ENCODE data around the gene OOEP. TPM values are rescaled to one million over a fixed set of nuclear protein-coding genes. Genes with fewer than 3 reads are reported as not detected.

Gene OOEP
- total RNA-seq, 1 donor from 2014 or later = not detected

DNA sequence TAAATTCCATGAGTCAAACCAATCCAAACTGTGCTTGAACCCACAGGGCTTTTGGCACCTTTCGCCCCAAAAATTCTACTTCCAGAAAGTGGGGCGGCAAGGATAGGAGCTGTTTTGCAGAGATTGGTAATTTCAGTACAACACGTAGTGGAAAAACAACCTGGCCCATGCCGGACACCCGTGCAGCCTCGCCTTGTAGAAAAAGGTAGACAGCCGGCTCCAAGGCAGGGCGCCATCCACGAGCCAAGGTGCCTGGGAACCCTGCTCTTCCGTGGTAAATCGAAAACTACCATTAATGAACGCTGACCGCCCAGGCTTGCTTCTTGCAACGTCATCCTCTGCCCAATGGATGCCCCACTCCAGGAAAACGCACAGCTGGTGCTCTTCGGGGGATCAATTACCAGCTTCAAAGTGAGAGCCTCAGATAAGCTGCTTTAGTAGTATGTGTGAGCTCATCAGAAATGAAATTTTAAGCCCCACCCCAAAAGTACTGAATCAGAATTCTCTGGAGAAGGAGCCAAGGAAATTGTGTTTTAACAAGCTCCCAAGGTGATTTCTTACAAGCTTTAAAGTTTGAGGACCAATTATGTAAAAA lies 1.8 kb downstream of the OOEP start:
- peak; percentile 78 for DNase-seq (ENCODE audit: low spot score)

DNA sequence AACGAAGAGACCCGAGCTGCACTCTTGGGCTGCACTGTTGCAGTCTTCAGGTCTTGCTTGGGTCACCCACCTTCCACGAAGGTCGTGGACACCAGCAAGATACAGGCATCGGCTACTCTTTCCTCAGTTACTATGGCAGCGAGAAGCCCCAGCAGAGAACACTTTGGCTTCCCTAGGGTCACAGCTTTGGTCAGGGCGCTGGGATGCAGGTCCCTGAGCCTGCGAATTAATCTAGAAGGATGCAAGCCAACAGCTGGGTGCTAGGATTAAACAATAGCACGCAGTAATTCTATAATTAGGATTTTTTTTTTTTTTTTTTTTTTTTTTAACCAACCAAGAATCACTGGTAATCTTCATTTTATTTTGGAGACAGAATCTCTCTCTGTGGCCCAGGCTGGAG lies 5.1 kb downstream of the OOEP start:
- no peak for DNase-seq (ENCODE audit: low spot score)

DNA sequence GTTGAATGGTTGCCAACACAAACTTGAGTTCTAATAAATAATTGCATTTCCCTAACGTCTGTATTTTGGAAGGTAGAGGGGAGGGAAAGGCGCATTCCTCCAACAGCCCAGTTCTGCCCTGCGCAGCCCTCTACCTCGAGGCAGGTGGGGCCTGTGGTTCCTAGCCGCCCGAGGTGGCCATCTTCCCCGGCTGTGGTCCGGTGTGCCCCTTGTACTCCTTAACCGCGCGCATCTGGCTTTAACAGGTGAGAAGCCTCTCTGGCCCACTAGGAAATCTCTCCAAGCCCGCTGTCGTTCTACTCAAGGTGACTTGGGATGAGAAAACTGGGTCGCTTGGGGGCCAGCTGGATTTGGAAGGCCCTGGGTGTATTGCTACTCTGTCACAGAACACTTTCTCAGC lies 5.6 kb downstream of the OOEP start:
- no peak for DNase-seq (ENCODE audit: low spot score)

DNA sequence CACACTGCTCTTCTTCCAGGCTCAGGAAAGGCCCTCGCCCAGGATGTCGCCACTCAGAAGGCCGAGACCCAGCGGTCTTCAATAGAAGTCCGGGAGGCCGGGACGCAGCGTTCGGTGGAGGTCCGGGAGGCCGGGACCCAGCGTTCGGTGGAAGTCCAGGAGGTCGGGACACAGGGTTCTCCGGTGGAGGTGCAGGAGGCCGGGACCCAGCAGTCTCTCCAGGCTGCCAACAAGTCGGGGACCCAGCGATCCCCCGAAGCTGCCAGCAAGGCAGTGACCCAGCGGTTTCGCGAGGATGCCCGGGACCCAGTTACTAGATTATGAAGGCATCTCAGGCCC lies 6.2 kb downstream of the OOEP start:
- DNase-seq (ENCODE audit: low spot score) = peak; percentile 84

DNA sequence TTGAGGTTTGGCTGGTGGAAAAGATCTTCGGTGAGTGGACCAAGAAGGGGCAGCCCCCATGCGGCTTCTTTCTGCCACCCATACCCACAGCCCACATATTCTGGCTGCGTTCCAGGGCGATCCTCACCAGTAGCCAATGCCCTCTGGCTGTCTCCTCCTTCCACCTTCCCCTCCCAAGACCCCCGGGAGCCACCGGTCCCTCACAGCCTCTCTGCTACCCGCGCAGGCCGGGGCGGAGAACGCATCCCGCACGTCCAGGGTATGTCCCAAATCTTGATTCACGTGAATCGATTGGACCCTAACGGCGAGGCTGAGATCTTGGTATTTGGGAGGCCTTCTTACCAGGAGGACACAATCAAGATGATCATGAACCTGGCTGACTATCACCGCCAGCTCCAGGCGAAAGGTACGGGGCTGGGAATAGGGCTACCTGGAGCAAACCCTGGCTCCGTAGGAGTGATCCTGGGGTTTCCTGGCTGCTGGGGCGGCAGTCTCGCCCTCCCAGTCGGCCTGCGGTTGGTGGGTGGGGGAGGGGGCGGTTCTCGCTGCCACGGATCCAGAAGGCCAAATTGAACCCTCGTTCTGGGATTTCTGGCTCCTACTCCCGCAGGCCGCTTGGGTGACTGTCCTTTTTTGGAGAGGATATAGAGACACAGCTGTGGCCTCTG lies 6.7 kb downstream of the OOEP start:
- peak; percentile 85 for DNase-seq (ENCODE audit: low spot score)

DNA sequence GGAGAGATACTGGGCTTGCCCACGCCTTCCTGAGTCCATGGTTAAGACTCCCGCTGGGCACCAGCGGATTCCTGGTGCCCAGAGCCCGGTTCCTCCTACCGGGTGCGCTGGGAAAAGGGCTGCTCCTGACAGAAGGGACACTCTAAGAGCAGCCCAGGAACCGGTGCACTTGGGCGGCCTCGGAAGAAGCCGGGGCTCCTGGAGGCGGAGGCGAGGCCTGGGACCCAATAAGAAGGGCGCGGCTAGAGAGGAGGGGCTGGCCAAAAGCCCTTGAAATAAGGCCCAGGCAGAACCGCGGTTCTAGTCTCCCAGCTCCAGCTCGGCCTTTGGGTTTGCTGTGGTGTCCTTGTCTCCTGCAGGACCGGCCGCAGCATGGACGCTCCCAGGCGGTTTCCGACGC lies 7.3 kb downstream of the OOEP start, which contains the start of gene KHDC3L:
Gene KHDC3L (plus strand): TSS at position 301 of the 400 bp plus-strand sequence. CDS start 72 bp downstream, at position 373.
- peak; percentile 35 for DNase-seq (ENCODE audit: low spot score)

DNA sequence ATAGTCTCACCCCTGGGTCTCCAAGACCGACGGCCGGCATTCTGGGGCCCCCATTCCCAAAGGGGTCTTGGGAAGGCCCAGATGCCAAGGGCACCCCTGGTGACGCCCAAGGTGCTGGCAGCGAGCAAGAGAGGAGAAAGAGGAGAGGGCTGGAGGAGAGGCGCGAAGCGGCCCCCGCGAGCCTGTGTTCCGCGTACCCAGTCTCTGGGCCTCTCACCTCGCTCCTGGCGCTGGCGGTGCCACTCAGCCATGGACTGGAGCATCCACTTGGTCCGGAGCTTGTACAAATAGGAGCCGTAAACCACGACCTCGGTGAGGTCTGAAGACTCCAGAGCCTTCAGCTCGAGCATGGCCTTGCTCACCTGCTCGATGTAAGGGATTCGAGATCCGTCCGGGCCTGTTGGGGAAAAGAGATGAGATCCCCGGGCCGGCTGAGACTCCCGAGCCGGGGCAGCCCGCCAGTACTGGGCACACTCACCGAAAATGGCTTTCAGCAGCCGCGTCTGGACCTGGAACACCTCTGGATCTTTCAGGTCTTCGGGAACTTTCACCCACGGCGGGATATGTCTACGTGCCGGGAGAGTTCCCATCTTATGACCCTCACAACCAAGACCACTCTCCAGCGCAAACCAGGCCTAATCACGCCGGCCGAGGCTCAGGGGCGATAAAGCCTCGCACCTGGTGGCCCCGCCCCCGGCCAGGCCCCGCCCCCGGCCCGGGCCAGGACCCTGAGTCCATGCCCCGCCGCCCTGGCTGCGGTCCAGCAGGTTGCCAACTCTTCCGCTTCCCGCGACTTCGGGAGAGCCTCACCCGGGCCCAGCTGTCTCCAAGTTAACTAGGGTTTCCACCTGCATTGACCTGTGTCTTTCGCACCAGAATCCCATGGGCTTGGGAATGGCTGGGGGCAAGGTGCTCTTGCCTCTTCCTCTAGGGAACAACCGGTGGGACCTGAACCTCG lies 15.8 kb downstream of the OOEP start, which contains the start of gene DPPA5:
Gene DPPA5 (minus strand): TSS at position 641 of the 958 bp plus-strand sequence. CDS start 51 bp downstream, at position 590.
- DNase-seq (ENCODE audit: low spot score) = peak; percentile 88

DNA sequence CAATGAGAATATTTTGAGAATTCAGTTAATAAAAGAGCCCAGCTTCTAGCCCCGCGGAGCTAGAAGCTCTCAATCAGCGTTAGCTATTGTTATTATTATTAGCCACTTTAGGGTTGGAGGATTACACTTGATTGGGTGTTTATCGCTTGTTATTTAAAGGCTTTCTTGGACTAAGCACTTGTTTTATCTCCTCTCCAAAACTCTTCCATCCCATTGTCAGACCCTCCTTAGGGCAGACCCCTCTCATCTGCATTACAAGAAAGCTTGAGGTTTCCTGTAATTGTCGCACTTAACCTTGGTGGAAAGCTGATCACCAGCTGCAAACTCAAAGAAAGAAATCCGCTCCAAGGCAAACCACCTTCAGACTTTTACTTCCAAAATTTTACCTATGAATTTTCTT lies 20.4 kb downstream of the OOEP start:
- DNase-seq (ENCODE audit: low spot score) = no peak

DNA sequence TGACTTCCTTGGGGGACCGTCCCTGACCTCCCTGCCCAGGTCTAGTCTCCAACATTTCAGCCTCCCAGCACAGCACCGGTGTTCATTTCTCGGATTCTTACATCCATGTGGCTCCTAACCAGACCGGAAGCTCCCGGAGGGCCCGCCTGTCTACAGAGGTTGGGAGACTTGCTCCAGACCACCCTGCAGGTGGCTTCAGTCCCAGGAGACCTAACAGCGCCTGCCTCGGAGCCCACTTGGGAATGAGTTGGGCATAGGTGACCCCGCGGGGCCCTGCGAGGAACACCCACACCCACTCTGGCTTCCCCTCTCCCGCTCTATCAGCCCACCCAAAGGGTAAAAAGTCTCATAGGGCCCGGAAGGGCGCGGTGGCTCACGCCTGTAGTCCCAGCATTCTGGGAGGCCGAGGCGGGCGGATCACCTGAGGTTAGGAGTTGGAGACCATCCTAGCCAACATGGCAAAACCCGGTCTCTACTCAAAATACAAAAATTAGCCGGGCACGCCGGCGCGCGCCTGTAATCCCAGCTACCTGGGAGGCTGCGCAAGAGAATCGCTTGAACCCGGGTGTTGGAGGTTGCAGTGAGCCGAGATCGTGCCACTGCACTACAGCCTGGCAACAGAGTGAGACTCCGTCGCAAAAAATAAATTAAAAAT lies 21.0 kb downstream of the OOEP start:
- no peak for DNase-seq (ENCODE audit: low spot score)

DNA sequence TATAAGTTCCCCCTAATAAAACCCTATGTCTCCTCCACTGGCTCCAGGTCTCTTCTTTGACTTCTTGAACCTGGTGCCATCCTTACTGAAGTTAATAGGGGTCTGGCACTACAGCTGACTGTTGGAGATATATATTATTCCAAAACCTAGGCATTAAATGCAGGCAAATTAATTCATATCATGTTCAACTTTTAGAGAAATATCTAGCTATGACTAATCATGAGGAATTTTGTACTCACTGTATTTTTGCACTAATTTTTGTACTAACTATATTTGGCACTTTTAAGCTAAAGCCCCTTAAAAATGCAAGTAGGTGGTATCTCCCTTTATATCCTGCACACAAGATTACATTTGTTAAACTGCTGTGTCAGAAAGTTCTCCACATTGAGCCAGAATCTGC lies 26.5 kb downstream of the OOEP start:
- no peak for DNase-seq (ENCODE audit: low spot score)

DNA sequence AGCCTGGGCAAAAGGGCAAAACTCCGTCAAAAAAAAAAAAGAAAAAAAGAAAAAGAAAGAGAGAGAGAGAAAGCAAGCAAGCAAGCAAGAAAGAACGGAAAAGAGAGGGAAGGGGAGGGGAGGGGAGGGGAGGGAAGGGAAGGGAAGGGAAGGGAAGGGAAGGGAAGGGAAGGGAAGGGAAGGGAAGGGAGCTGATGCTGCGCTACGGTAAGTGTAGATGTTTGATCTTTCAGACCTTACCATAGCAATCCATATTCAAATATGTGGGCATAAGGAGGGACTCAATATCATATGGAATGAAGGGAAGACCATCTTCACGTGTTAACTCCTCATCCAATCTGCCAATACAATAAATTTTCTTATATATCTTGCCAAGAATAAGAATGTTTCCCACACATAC lies 27.5 kb downstream of the OOEP start:
- no peak for DNase-seq (ENCODE audit: low spot score)

DNA sequence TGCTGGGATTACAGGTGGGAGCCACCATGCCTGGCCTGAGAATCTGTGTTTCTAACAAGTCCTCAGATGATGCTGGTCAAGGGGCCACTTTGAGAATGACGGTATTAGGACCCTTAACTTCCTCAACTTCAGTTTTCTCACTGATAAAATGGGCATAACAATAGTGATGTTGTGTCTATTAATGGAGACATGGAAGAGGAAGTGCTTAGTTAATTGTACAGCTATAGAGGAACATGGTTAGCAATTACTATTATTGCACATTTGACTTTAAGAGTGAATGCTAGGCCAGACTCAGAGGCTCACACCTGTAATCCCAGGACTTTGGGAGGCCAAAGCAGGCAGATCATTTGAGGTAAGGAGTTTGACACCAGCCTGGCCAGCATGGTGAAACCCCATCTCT lies 28.4 kb downstream of the OOEP start:
- DNase-seq (ENCODE audit: low spot score) = no peak

DNA sequence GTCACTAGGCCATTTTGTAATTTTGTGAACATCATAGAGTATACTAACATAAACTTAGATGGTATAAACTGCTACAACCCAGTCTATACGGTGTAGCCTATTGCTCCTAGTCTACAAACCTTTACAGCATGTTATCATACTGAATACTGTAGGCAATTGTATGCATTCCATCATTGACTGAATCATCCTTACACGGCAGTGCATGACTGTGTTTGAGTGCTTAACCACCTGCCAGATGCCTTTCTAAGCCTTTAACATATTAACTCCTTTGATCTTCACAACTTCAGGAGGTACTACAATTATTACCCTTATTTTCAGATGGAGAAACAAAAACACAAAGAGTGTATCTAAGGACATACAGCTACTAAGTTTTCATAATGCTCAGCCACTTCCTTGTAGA lies 29.6 kb downstream of the OOEP start:
- DNase-seq (ENCODE audit: low spot score) = no peak

DNA sequence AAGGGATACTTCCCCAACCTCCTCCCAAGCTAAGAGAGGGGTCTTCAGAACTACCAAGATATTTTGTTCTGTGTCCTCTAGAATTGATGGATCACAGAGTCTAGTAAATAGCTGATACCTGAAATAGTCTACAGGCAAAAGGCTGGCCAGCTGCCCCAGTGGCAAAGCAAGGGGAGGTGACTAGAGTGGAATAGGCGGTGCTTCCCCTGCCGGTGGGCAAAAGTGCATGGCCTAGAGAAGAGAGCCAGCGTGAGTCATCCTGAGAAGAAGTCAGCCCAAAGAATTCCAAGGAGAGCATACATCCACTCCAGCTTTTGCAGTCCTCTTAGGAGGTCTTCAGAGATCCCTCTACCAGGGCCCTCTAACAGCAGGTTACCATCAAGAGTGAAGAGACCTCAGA lies 30.4 kb downstream of the OOEP start:
- DNase-seq (ENCODE audit: low spot score) = no peak

DNA sequence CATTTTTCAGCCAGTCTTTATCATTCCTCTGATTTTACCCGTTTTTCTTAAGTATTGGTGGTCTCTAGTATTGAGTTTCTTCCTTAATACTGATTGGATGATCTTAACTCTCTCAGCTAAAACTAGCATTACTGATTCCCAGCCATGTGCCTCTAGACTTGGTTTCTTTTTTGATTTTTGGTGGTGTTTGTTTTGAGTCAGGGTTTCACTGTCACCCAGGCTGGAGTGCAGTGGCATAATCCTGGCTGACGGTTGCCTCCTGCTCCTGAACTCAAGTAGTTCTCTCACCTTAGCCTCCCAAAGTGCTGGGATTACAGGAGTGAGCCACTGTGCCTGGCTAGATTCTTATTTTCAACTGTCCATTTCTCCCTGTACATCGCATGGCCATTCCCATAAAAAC lies 40.5 kb downstream of the OOEP start:
- no peak for DNase-seq (ENCODE audit: low spot score)

DNA sequence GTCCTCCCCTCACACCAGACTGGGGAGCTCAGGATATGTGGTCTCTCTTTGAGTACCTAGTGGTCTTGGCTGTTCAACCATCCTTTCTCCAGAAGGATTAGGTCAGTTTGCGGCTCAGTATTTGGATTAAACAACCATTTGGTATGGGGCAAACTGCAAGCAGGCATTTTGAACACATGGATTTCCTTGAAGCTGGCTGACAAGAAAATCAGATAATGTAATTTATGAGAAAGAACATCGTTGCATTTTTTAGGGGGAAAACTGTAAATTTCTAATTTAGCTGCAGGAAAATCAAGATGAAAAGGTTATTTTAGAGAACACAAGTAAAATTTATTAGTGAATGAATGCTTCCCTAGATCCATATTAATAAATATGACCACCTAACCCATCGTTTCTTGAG lies 40.9 kb downstream of the OOEP start:
- DNase-seq (ENCODE audit: low spot score) = no peak

DNA sequence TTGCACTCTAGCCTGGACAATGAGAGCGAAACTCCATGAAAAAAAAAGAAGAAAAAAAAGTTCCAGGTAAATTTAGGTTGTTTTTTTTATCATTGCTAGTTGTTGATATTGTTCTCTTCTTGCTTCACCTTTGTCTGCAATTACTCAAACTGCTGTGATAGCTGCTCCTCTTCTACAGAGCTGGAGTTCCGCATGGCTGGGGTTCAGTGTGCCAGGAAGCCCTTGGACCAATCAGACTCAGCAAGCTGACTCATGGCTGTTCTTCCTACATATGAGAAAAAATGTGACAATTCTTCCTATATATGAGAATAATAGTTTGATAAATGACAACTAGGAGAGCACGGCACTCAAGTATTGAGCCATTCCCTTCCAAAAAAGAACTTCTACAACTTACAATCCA lies 44.0 kb downstream of the OOEP start:
- no peak for DNase-seq (ENCODE audit: low spot score)

DNA sequence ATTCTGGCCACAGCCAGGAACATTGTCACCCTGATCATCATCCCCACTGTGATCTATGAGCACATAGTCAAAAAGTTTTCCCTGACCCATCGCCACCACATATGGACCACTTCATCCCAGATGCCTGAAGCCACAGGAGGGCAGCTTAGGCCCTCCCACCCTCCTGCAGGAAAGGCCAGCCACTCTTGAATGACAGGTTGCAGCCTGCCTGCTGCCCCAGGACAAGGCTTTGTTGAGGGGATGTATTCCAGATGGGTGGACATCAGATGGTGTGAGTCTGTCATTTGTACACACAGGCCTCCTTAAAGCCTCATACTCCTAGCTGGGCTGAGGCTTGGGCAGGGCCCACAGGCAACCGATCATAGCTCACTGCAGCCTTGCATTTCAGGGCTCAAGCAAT lies 46.4 kb downstream of the OOEP start:
- no peak for DNase-seq (ENCODE audit: low spot score)
